Activated T-helper 9 cell treated with anti-CD3 and anti-CD28 coated beads, Interleukin-2, amount 50 U/mL, for 16 hours (primary cell): ENCODE data around the gene PRPS1.
"Not testable (repeated sequence)": the region's sequence is repeated elsewhere in the genome, so short reads cannot be mapped to it uniquely, and the experiment has no call there.

Source experiments
- DNase-seq: peaks from one replicate; pipeline ENCODE4 v3.0.0-alpha.2; 2020; ENCODE audit warnings: low read depth

PRPS1 gene

DNA sequence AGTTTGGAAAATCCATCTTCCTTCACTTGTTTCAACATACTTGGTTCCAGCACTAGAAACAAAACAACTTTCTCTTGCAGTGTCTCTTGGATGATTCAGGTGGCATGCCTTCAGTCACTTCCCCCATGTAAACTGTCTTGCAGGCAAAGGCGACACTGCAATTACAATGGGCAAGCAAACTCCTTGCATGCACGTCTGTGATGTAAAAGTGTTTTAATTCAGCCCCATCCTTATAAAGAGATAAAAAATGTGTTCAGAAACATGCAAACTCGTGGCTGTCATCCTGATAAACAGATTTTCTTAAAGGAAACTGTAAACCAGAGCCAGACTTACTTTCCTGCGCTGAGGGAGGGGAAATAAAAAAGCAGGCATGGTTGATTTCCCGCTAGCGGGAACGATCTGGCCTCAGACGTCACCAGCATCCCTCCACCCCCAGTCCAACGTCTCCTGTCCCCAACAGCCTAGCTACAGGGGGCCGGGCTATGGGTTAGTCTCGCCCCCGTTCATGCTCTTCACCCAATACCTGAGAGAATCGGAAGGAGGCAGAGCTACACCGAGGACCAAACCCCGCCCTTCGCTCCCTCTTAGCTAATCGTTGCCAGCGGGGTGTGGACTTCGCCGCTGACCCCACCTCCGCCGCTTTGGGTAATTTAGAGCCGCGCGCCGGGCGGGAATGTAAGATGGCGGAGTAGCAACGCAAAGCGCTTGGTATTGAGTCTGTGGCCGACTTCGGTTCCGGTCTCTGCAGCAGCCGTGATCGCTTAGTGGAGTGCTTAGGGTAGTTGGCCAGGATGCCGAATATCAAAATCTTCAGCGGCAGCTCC lies at the start of gene PRPS1:
TSS of gene PRPS1 (plus strand) at position 673 of the 824 bp plus-strand sequence. CDS start at position 792, 119 bp downstream.
- peak; percentile 81 for DNase-seq

DNA sequence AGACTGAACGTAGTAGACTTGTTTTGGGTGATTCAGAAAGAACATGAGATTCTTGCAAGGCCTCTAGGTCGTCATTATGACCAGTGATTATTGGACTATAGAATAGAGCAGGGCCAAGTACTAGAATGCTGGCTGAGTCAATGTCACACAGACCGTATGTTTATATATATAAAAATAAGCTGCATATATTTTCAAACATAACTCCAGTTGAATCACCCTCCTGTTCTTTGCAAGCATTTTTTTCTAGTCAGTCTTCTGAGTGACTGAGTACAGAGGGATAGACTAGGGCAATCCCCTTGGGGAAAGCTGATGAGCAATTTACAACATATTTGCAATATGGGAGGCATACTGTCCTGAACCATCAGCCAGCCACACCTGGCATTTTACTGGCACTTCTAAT lies 48.4 kb upstream of the PRPS1 start:
- no peak for DNase-seq

DNA sequence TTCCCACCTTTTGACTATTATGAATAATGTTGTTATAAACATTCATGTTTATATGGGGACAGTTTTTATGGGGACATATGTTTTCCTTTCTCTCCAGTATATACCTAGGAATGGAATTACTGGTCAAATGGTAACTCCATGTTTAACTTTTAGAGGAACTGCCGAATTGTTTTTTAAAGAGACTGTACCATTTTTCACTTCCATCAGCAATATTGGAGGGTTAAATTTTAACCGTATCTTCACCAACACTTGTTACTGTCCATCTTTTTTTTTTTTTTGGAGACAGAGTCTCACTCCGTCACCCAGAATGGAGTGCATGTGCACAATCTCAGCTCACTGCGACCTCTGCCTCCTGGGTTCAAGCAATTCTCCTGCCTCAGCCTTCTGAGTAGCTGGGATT lies 46.4 kb upstream of the PRPS1 start:
- DNase-seq = no peak

DNA sequence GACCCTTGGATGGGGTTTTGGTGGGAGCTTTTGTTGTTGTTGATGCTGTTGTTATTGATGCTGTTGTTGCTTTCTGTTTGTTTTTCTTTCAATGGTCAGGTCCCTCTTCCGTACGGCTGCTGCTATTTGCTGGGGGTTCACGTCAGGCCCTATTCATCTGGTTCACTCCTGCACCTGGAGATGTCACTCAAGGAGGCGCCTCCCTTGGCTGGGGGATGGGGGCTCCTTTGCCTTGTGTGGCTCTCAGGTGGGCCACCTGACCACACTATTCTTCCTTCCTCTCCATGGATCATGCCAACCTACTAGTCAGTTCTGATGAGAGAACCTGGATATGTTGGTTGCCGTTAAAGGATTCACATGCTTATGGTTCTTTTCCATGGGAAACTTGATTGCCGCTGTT lies 39.1 kb upstream of the PRPS1 start:
- no peak for DNase-seq

DNA sequence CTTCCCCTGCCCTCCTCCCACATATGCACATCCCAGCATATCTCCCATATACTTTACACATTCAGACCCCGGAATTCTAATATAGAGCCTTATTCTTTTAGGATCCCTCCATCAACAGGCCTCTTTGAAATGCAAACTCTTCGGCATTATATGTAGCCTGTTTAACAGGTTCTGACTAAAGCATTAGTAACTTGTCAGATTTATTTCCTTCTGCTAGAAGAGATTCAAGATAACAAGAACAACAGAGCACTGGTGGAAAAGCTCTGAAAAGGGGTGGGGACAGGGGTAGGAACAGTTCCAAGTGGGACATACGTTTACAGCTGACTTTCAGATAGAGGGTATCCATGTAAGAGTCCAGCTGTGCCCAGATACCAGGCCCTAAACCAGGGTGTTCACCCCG lies 31.7 kb upstream of the PRPS1 start:
- DNase-seq = no peak

DNA sequence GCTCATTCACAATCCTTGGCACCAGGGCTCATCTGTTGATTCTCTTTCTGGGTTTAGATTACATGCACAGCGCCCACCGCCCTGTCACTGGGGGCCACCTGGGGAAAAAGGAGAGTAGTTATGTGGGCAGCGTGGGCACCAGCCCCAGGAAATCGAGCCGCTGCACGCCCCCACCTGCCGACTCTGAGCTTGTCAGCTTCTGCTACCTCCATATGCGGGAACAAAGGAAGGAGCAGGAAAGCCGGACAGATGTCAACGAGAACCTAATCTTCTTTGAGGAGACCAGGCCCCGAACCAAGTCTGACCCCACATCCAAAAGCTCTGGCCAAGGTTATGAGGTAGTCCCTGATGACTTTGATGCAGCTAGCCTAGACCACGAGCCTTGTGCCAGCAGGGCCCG lies 31.0 kb upstream of the PRPS1 start:
- DNase-seq = no peak

DNA sequence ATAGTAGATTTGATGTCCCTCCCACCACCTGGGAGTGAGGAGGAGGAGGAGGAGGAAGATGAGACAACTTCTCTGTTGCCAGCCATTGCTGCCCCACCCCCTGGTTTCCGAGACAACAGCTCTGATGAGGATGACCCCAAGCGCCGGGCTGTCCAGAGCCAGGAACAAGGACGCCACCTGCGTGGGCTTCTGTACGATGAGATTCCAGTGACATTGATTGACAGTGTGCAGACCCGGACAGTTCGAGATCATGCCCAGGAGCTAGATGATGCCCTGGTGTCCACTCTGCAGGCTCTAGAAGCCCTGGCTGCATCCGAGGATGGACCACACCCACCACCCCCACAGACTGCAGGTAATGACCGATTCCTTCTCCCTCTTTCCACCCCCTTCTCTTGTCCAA lies 30.5 kb upstream of the PRPS1 start:
- DNase-seq = no peak

DNA sequence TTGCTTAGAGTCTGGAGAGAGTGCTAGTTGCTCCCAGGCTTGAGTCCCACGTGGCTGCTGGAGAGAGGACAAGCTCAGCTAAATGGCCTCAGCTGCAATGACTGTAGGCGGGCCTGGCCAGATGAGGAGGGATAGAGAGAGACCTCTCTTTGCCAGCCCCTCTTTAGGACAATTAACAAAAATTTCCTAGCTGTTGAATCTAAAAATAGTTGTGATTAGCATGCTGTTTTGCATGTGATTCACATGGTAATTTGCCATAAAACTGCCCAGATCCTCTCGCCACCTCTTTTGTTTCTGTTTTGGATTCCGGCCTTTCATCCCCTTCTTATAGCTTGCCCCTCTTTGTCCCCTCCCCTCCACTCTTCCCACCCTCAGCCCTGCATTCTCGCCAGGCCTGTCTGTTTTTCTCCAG lies 28.9 kb upstream of the PRPS1 start:
- DNase-seq = no peak

DNA sequence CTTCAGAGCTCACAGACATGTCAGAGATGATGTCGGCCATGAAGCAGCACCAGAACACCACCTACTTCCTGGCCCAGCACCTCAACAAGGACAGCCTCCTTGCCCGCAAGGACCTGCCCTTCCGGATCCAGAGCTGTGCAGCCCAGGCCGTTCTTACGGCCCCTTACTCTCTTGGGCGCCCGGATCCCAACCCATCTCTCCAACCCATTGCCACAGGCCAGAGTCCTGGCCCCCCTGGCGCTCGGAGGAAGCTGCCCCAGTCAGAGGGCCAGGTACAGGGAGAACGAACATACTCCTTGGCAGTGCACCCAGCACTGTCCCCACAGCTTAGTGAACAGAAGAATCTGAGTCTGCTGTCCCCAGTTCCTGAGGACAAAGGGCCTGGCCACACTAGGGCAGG lies 27.9 kb upstream of the PRPS1 start:
- DNase-seq = no peak

DNA sequence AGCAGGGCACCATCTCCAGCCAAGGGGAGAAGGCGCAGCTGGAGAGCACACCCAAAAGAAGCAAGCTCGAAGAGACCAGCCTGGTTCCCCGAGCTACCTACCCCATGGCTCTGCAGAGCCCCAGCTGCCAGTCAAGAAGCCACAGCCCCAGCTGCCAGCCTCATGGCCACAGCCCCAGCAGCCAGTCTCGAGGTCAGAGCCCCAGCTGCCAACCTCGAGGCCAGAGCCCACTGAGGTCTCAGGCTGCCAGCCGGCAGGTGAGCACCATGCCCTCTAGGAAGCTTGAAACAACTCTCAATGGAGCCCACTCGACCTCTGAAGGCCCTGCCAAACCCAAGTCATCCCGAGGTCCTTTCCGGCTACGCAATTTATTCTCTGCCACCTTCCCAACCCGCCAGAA lies 27.0 kb upstream of the PRPS1 start:
- no peak for DNase-seq

DNA sequence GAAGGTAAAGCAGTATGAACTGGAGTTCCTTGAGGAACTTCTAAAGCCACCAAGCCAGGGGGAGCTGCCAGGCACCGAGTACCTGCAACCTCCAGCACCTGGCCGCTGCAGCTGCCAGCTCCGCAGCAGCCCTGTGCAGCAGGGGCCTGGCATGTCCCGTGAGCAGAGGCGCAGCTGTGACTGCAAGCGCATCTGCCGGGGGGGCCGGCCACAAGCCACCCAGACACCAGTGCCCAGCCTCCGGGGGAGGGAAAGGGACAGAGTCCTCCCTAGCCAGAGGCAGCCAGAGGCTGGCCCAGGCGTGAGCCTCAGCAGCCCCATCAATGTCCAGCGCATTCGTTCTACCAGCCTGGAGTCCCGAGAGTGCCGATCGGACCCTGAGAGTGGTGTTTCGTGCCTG lies 26.6 kb upstream of the PRPS1 start:
- DNase-seq = no peak

DNA sequence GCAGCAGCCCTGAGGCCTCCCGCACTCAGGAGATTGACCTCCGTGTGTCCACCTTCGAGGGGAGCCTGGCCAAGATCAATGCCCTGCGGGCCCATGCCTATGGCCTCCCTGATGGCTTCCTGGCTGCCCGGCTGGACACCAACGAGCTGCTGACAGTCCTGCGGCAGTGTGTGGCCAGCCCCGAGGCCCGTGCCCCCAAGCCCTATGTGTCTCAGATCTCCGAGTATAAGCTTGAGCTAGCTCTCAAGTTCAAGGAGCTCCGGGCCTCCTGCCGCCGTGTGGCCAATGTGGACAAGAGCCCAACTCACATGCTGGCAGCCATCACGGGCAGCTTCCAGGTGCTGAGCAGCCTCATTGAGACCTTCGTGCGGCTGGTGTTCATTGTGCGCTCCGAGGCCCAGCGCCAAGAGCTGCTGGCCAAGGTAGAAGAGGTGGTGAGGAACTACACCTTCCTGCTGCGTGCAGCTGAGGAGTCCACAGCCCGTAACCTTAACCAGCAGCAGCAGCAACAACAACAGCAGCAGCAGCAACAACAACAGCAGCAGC lies 25.5 kb upstream of the PRPS1 start:
- no peak for DNase-seq

DNA sequence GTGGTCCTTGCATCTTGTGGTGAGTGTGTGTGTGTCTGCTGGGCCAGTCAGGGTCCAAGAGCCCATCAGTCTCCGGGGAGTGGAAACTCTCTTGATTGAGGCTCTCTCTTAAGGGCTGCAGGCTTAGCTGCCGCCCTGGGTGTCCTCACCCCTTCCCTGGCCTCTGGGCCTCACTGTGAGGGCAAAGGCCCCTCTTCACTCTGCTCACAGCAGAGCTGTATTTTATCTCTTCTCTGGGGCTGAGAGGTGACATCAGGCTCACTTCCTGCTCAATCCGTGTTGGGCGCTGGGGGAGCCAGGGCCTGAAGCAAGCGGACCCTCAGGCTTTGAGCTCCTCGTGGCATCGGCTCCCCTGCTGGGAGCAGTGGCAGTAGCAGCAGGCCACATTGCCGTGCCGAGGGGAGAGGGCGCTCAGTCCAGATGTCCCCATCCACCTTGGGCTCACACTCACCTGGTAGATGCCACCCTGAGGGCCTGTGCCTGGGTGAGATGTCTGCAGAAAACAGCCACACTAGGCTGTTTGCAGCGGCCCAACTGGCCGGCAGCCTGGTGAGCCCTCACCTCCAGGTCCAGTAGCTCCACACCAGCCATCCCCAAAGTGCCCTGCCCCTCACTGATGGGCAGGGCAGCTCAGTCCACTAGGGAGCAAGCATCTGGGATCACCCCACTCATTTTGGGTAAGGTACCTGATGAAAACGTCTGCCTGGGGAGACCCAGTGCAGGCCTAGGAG lies 24.7 kb upstream of the PRPS1 start:
- no peak for DNase-seq

DNA sequence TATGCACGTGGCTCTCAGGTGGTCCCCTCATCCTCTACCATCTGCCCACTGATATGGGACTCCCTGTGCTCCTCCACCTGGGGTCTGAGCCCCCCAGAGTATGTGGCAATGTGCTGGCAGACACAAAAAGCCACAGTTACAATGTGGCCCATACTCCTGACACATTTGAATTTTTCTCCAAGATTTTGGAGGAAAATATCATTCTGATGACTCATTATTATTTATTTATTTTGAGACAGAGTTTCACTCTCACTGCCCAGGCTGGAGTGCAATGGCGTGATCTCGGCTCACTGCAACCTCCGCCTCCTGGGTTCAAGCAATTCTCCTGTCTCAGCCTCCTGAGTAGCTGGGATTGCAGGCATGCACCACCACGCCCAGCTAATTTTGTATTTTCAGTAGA lies 19.2 kb upstream of the PRPS1 start:
- DNase-seq = not testable (repeated sequence)

DNA sequence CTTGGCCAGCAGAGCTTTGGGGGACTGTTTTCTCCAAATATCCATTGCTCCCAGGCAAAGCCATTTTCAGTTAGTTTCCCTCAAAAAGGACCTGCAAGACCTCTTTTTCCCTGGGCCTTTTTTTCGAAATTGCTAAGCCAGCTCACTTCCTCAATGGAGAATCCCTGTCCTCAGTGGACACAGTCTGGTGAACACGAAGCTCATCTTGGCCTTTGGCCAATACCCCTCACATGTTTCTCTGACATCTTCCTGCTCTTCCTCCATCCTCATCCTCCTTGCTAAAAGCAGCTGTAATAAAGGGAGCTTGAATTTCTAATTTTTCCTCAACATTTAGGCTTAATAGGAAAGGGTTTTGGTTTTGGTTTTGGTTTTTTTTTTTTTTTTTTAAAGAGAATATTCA lies 17.6 kb upstream of the PRPS1 start:
- DNase-seq = no peak

DNA sequence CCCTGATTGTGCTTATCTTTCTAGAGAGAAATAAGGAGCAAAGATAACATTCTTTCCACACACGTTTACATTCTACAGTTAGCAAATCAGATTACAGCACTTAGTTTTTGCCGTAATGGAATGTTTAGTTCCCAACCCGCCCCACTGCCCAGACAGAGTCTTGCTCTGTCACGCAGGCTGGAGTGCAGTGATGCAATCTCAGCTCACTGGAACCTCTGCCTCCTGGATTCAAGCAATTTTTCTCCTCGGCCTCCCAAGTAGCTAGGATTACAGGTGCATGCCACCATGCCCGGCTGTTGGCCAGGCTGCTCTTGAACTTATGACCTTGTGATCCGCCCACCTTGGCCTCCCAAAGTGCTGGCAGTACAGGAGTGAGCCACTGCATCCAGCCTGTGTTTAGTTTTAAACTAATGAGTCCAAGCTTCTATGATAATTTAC lies 8.4 kb upstream of the PRPS1 start:
- no peak for DNase-seq

DNA sequence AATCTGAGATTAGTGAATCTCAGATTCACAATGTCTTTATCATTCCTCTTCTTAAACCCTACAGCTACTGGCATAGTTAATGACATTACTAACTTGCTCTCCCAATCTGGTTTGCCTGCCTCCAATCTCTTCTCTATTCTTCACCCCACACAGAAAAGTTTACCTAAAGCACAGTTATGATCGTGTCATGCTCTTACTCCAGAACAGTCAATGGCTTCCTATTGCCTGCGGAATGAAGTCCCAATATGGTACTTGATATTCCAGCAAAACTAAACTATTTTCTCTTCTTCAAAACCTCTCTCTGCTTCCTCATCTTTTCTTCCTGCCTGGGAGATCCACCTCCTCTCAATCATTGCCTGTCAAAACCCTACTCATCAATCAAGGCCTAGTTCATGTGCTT lies 3.4 kb upstream of the PRPS1 start:
- DNase-seq = no peak

DNA sequence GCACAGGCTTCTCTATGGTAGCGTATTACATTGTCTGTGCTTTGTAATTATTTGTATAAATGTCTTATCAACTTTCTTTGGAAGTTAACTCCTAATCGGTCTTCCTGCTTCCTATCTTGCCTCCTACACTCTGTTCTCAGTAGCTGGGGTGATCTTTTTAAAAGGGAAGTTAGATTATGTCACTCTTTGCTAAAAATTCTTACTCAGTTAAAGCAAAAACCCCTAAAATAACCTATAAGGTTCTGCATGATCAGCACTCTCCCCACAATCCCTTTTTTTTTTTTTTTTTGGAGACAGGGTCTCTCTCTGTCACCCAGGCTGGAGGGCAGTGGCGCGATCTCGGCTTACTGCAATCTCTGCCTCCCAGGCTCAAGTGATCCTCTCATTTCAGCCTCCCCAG lies 2.6 kb upstream of the PRPS1 start:
- no peak for DNase-seq

DNA sequence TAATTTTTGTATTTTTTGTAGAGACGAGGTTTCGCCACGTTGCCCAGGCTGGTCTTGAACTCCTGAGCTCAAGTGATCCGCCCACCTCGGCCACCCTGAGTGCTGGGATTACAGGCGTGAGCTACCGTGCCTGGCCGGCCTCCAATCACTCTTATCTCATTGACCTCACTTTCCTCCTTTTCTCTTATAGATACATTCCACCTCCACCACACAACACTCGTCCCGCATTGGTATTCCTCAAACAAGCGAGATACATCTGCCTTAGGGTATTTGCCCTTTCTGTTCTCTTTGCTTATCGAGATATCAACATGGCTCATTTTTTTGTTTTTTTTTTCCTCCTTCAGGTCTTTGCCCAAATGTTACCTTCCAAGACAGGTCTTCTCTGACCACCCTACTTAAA lies 1.8 kb upstream of the PRPS1 start:
- no peak for DNase-seq

DNA sequence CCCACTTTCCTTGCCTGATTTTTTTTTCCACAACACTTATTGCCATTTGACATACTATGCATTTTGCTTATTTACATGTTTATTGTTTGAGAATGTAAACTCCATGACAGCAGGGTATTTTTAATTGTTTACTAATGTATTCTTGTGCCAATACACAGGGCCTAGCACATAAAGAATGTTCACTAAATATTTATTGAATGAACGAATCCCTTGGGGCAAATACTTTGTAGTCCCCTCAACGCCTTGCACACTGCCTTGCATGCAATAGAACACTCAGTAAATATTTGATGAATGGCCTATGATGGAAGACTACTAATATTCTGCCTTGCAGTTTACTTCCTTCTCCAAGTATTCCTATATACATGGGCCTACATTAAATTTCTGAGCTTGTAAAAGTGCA lies 1.4 kb upstream of the PRPS1 start:
- no peak for DNase-seq

DNA sequence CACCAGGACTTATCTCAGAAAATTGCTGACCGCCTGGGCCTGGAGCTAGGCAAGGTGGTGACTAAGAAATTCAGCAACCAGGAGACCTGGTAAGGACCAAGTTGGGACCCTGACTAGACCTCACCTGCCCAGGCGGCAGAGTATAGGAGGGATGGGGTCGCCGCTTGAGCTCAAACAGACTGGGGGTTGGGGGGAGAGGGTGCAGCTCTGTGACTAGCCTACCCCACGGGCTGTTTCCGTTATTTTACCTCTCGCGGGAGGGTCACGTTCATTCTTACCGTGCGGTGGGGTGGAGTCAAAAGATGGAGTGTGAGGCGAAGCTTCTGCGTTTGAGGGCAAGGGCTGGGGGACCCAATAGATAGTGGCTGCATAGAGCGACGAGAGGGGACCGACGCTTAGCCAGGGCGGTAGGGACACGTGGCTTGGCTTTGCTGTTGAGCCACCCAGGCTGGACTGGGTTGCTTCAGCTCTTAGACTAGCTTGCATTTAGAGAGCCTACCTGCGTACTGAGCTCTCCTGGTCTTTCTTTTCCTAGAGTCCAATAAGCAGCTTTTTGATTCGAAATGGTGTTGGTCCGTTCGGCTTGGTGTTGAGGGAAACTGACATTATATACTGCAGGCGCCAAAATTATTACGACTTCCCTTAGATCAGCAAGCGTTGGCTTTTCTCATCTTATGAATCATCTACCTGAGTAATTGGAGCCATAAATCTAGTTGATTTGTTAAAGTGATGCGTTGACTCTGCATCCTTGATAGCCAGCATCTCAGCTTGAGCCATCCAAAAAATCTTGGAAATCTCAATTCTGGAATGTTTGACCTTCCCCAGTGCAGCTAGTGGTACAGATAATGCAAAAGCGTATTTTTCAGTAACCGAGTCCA lies 591 bp downstream of the PRPS1 start:
- peak; percentile 16 for DNase-seq

DNA sequence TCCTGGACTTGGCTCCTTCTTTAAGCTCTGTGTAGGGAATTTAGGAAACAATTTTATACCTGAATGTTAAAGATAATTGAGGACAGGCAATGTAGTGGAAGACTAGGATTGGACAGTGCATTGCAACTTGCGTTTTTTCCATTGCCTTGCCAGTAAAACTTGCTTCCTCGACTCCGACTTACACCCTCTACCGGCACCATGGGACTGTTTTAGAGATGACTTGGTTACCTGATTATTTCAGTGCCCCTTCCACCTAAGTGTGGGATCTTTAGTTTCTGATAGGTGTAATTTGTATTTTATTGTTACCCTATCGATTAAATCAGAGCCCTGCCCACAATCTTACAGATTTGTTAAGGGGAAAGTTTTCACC lies 1.2 kb downstream of the PRPS1 start:
- DNase-seq = no peak
